Endothelial cell of umbilical vein (primary cell): ENCODE measurements around the gene ABCA2.

Source experiments
- POLR2A ChIP-seq: IDR thresholded peaks from 2 replicates; pipeline ENCODE4 v1.6.1; 2012; ENCODE audit warnings: low read depth, mild to moderate bottlenecking, control low read depth, low read length
- POLR2AphosphoS5 ChIP-seq: IDR thresholded peaks from 2 replicates; pipeline ENCODE4 v1.6.1; 2012; ENCODE audit warnings: low read depth, mild to moderate bottlenecking, control low read depth, low read length, moderate library complexity; ENCODE audit not compliant: insufficient read depth
- TF ChIP-seq, protein P1 (sequence below), 2 donors: IDR thresholded peaks; 1 replicate in 1 of 2; 2 replicates in 1 of 2; pipeline ENCODE4 v1.5.1; 2011; ENCODE audit warnings: low read length in 2 of 2, mild to moderate bottlenecking in 2 of 2, moderate library complexity in 2 of 2, control low read depth in 1 of 2, inconsistent platforms in 1 of 2, low read depth in 1 of 2; ENCODE audit not compliant: insufficient read depth in 1 of 2; ENCODE audit errors: extremely low read depth in 1 of 2

- TF ChIP-seq, protein P1, sequence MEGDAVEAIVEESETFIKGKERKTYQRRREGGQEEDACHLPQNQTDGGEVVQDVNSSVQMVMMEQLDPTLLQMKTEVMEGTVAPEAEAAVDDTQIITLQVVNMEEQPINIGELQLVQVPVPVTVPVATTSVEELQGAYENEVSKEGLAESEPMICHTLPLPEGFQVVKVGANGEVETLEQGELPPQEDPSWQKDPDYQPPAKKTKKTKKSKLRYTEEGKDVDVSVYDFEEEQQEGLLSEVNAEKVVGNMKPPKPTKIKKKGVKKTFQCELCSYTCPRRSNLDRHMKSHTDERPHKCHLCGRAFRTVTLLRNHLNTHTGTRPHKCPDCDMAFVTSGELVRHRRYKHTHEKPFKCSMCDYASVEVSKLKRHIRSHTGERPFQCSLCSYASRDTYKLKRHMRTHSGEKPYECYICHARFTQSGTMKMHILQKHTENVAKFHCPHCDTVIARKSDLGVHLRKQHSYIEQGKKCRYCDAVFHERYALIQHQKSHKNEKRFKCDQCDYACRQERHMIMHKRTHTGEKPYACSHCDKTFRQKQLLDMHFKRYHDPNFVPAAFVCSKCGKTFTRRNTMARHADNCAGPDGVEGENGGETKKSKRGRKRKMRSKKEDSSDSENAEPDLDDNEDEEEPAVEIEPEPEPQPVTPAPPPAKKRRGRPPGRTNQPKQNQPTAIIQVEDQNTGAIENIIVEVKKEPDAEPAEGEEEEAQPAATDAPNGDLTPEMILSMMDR (IDR thresholded peaks at IDR 0.05; ENCODE audit: extremely low read depth in 1 of 2, insufficient read depth in 1 of 2, low read depth in 1 of 2, low read length in 2 of 2): no peak
- TF ChIP-seq POLR2AphosphoS5 (no peak), POLR2A (no peak)
Observed at GRCh38 chr9:137071282-137071681, 43.2 kb upstream of the ABCA2 start.
